Stimulated activated CD4-positive, alpha-beta T cell treated with anti-CD3 and anti-CD28 coated beads, Interleukin-1b, Interleukin-23, amount 100 ng/mL, for 1 hour (primary cell): Measurements from ENCODE around the gene EPHA10.
"Not testable (repeated sequence)": the region's sequence is repeated elsewhere in the genome, so short reads cannot be mapped to it uniquely, and the experiment has no call there.

Source experiments
- DNase-seq, 2 donors: peaks; one replicate each; pipeline ENCODE4 v3.0.0-alpha.2; 2020; ENCODE audit warnings: low read depth in 2 of 2

The EPHA10 gene

GRCh38 chr1:37771440-37771839, 6.5 kb upstream of the EPHA10 start:
- not testable (repeated sequence) for DNase-seq

- no peak for DNase-seq
These were observed 2.6 kb upstream of the EPHA10 start for GRCh38 chr1:37767488-37767887.

- DNase-seq: no peak
These were observed 1.2 kb upstream of the EPHA10 start for GRCh38 chr1:37765916-37766664.

DNA sequence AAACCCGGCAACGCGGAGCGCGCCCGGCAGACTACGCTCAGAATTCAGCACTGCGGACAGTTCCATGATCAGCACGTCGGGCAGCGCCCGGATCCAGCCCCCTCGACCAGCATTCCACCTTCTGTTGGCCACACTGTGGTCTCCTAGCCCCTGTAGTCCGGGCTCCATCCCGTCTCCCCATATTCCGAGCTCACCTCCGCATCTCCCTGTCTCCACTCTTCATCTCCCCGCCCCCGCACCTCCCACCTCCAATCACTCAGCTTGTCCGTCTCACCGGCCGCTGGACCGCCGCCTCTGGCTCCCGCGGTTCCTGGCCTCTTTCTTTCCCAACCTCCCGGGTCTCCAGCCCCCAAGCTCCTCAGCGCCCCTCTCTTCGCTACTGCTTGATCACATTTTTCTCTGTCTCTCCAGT, 500 bp downstream of the EPHA10 start:
- DNase-seq: peak in 1 of 2 donors; percentile 18

DNA sequence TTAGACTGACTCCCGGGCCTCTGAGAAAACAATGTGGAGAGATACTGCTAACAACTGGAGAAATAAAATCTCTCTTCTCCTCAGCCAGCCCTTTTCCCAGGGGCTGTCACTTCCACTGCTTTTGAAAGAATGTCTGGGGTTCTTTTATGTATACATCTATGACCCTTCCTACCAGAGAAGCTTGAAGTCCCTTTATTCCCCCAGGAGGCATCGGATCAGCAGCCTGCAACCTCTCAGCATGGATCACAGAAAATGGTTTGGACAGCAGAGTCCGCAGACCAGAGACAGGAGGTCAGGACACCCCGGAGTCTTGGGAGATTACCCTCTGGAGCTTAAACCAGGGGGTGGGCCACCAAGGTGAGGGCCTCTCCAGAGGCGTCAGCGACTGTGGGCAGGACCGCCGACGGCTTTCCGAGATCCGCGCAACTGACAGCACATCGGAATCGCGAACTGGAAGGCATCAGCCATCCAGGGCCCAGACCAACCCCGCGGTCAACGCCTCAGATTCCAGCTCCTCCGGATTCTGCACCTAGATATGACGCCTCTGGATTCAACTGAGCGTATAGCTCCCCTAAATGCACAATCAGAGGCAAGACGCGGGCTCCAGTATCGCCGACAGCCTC, 1.0 kb downstream of the EPHA10 start:
- no peak for DNase-seq

DNA sequence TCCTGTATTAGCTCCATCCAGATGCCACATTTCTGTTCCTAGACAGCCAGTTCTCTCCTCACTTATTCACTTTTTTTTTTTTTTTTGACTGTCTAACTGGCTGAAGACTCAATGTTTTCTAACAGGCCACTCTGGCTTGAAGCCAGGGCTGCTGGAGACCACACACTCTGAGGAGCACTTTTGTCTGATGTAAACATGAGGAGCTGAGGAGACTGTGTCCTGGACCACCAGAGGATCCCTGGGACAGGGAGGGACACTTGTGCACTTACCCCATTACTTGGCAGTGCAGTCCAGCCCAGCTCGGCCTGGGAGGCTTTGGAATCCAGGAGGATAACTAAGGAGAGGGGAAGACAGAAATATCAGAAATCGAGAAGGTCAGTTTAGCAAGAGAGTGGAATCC, 2.4 kb downstream of the EPHA10 start:
- no peak for DNase-seq

DNA sequence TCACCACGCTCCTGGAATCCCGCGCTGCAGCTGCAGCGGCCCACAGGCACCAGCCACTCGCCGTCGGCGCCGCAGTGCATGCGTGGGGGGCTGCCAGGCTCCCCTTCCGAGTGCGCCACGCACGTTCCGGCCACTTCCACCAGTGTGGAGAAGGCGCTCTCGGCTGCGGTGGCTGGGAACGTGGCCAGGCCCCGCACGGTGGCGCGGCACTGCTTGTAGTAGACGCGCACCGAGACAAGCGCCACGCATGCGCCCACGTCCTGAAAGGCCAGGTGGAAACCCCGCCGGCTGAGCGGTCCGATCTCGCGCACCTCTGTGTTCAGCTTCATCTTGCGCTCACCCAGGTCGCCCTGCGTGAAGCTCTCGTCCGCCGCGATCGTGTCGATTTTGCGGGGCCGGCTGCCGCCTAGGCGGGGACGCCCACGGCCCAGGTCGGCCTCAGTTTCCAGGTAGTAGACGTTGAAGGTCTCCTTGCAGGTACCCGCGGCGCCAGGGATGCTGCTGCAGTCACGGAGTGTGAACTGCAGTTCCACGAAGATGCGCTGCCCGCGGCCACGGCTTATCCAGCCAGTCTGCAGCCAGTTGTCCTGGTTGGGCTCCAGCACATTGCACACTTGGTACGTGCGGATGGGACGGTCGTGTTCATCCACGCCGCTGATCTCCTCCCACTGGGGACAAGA, 3.4 kb downstream of the EPHA10 start:
- DNase-seq: no peak

DNA sequence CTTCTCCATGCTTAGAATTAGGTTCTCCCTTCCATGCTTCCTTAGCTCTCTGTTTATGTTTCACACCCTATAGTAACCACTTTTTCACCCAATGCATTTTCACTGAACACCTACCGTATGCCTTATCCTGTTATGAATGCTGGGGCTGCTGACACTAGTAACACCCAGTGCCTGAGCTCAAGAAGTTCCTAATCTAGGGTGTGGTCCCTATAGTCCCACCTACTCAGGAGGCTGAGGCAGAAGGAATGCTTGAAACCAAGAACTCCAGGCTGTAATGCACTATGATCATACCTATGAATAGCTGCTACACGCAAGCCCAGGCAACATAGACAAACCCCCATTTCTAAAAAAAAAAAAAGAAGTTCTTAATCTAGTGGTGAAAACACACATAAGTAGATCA, 5.5 kb downstream of the EPHA10 start:
- DNase-seq: no peak

DNA sequence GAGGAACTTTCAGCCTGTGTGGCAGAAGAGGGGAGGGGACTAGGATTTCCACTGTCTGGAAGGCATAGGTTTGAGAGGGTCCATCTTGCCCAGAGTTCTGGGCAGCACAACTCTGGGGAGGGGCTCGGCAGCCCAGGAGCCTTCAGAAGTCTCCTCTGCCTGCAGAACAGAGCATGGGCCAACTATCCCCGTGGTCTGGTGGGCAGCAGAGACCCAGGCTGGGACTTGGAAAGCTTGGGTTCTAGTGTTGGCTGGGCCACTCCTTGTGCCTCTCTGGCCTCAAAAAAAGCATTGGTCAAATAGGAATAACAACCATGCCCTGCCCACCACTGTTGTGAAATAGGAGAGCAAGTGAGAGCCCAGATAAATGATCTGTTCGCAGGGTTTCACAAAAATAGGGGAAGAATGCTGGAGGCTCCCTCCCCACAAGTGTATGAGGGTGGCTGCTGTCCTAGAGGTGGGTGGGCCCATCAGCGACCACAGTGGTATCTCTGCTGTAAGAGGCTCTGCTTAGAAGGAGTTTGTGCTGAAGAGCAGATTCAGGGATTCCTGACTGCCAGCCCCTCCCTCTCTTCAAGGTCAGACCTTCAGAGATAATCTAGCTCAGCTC, 8.9 kb downstream of the EPHA10 start:
- no peak for DNase-seq

DNA sequence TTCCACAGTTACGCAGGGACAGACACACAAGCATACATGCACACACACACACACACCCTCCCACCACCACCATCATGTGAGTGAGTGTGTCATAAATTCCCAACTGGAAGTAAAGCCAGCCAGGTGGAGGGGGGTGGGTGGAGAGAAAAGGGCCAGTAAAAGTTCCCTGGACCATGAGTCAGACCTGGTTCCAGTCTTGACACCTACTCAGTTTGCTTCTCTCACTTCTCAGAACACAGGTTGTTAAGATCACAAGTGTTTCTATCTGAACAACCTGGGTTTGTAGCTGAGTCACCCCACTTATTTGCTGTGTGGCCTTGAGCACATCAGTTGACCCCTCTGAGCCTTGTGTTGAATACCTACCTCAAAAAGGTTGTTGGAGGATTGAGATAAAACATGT, 9.6 kb downstream of the EPHA10 start:
- no peak for DNase-seq

- no peak for DNase-seq
These were observed 11.2 kb downstream of the EPHA10 start for GRCh38 chr1:37753473-37754321.

- DNase-seq: no peak
These were observed 12.1 kb downstream of the EPHA10 start for GRCh38 chr1:37752583-37753471.

DNA sequence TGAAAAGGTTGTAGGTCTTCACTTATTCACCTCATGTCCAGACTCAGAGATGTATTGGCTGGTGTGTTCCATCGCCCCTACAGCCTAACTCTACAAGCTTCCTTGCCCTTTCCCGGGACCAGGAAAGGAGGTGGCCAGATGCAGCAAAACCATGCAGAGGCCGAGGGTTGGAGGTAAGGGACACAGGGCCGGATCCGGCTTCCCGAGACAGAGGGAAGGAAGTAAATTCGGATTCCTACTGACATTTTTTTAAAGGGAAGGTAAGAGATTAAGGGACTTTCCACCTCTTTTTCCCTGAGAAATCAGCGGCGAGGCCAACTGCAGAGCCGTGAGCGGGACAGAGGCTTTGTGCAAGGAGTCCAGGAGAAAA, 12.7 kb downstream of the EPHA10 start:
- no peak for DNase-seq

DNA sequence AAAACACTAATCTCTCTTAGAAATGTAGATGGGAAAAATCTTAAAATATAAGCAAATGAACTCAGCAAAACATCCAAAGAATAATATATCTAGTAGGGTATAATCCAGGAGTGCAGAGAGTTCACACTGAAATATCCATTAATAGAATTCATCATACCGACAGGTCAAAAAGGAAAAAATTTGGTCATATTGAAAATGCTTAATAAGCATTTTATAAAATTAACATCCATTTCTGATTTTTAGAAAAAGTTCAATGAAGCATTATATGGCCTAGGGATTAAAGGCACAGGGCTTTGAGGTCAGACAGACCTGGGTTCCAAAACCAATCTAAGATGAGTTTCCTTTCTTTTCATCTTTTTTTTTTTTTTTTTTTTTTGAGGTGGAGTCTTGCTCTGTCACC, 16.4 kb downstream of the EPHA10 start:
- no peak for DNase-seq

DNA sequence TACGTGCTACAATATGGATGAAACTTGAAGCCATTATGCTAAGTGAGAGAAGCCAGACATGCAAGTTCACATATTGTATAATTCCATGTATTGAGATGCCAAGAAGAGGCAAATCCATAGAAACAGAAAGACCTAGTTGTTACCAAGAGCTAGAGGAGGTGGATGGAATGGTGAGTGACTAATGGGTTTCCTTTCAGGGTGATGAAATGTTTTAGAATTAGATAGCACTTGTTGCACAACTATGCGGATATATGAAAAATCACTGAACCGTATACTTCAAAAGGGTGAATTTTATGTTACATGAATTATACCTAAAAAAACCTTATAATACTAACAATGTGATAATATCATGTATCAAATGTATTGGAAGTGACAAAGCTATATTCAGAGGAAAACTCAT, 18.1 kb downstream of the EPHA10 start:
- no peak for DNase-seq

GRCh38 chr1:37741662-37742061, 23.3 kb downstream of the EPHA10 start:
- DNase-seq: no peak

- no peak for DNase-seq
These were observed 23.8 kb downstream of the EPHA10 start for GRCh38 chr1:37741130-37741529.

- DNase-seq: no peak
These were observed 25.7 kb downstream of the EPHA10 start for GRCh38 chr1:37739222-37739621.

GRCh38 chr1:37738619-37739018, 26.3 kb downstream of the EPHA10 start:
- not testable (repeated sequence) for DNase-seq

GRCh38 chr1:37737975-37738374, 26.9 kb downstream of the EPHA10 start:
- DNase-seq: not testable (repeated sequence)
